Esophagus muscularis mucosa (tissue), 4 donors: ENCODE results near the gene CST7. TPM values are rescaled to one million over a fixed set of nuclear protein-coding genes. Genes with fewer than 3 reads are reported as not detected.

Experiments
- DNase-seq: peaks from one replicate; pipeline ENCODE4 v3.0.0-alpha.2; 2017; ENCODE audit errors: extremely low spot score
- H3K27ac ChIP-seq, 4 donors: fragments of 200-600 bp; sonication (generic); replicated peaks in 1 of 4; 1 replicate in 3 of 4; 2 replicates in 1 of 4; pipeline ENCODE4 v1.5.1; 2016 to 2019; ENCODE audit warnings: mild to moderate bottlenecking in 1 of 4
- H3K27me3 ChIP-seq, 4 donors: fragments of 200-600 bp; sonication (generic); one replicate each; pipeline versions ENCODE4 v1.5.1 to v1.6.0; 2016 to 2019
- H3K36me3 ChIP-seq, 4 donors: fragments of 200-600 bp; sonication (generic); one replicate each; pipeline ENCODE4 v1.5.1; 2016 to 2019
- H3K4me1 ChIP-seq, 4 donors: fragments of 200-600 bp; sonication (generic); one replicate each; pipeline ENCODE4 v1.5.1; 2016 to 2019
- H3K4me3 ChIP-seq, 4 donors: fragments of 200-600 bp; sonication (generic); 1 replicate in 2 of 4; 2 replicates in 2 of 4; pipeline ENCODE4 v1.5.1; 2016 to 2019; ENCODE audit warnings: mild to moderate bottlenecking in 4 of 4, moderate library complexity in 1 of 4
- H3K9me3 ChIP-seq, 4 donors: fragments of 200-600 bp; sonication (generic); 1 replicate in 3 of 4; 2 replicates in 1 of 4; pipeline ENCODE4 v1.5.1; 2016 to 2019
- CTCF ChIP-seq, 3 experiments: fragments of 200-600 bp in 2 of 3; fragments of 450-650 bp in 1 of 3; sonication (generic) in 2 of 3; IDR thresholded peaks; one replicate each; pipeline ENCODE4 v1.5.1; 2017 to 2019; ENCODE audit warnings: antibody characterized with exemption in 3 of 3, mild to moderate bottlenecking in 2 of 3, moderate library complexity in 1 of 3
- EP300 ChIP-seq: sonication (generic); formaldehyde crosslinking; IDR thresholded peaks from one replicate; pipeline ENCODE4 v1.6.1; 2017; ENCODE audit warnings: antibody characterized with exemption
- POLR2A ChIP-seq: fragments of 450-650 bp; IDR thresholded peaks from one replicate; pipeline ENCODE4 v1.6.1; 2017; ENCODE audit warnings: antibody characterized with exemption, moderate library complexity, mild to moderate bottlenecking, low read depth
- POLR2AphosphoS5 ChIP-seq, 2 donors: sonication (generic); formaldehyde crosslinking; IDR thresholded peaks; one replicate each; pipeline ENCODE4 v1.6.1; 2017; ENCODE audit warnings: antibody characterized with exemption in 2 of 2
- WGBS: methylation state at CpG from one replicate; pipeline ENCODE4 v1.1.5; 2018; 5-methylcytosine and 5-hydroxymethylcytosine counted together
- intact Hi-C: fragments of 100-400 bp; cut with DNase I; formaldehyde crosslinking; loops from one replicate; pipeline ENCODE4 v1.15.1; 2023
- total RNA-seq, 4 donors: library from RNA; depleted of rRNA; stranded (reverse); fragments of >200 nt; gene quantifications; one replicate each; pipeline versions ENCODE4 v1.1.0 to v1.2.1, GENCODE V29; 2016

Gene CST7
- total RNA-seq, 4 donors from 2014 or later = 1.2 to 13.8 (median 1.5) TPM; not detected in 1

- DNase-seq = no peak
- H3K36me3 ChIP-seq = peaks cover 27 to 81% (median 76%) of the 10 kb centered on the region in 4 donors
- no peak overlapping the region for H3K4me3 ChIP-seq
- no peaks in the 10 kb centered on the region for H3K9me3 ChIP-seq
- H3K27me3 ChIP-seq = no peaks in the 10 kb centered on the region
- WGBS = 80% methylated on average over 20 of the region's 20 CpGs
- intact Hi-C loops = no loop called here
- no peak for TF ChIP-seq CTCF (IDR thresholded peaks at IDR 0.05)
- no peak for TF ChIP-seq POLR2A
- TF ChIP-seq EP300 = no peak
- TF ChIP-seq POLR2AphosphoS5 (IDR thresholded peaks at IDR 0.05) = no peak
- no peaks in the 10 kb centered on the region for H3K4me1 ChIP-seq
- no peak overlapping the region for H3K27ac ChIP-seq
These were observed 9.7 kb downstream of the CST7 start for GRCh38 chr20:24958506-24959385.

GRCh38 chr20:24959591-24960301 is 10.7 kb downstream of the CST7 start:
- no peak for DNase-seq
- no peaks in the 10 kb centered on the region for H3K4me1 ChIP-seq
- no peak overlapping the region for H3K4me3 ChIP-seq
- H3K27me3 ChIP-seq = no peaks in the 10 kb centered on the region
- H3K36me3 ChIP-seq = peaks cover 34 to 91% (median 86%) of the 10 kb centered on the region in 4 donors
- no peak overlapping the region for H3K27ac ChIP-seq
- TF ChIP-seq CTCF (IDR thresholded peaks at IDR 0.05) = no peak
- TF ChIP-seq EP300 = no peak
- TF ChIP-seq POLR2AphosphoS5 (IDR thresholded peaks at IDR 0.05) = no peak
- TF ChIP-seq POLR2A = no peak
- H3K9me3 ChIP-seq = no peaks in the 10 kb centered on the region
- 89% methylated on average over 10 of the region's 14 CpGs for WGBS
- intact Hi-C loops = no loop called here

- intact Hi-C loops = no loop called here
- Histone ChIP-seq H3K36me3 (peaks cover 34 to 97% (median 91%) of the 10 kb centered on the region in 4 donors), H3K27ac (no peak overlapping the region), H3K9me3 (no peaks in the 10 kb centered on the region), H3K4me1 (no peaks in the 10 kb centered on the region), H3K4me3 (no peak overlapping the region), H3K27me3 (no peaks in the 10 kb centered on the region)
- no peak for DNase-seq
- no peak for TF ChIP-seq POLR2AphosphoS5 (IDR thresholded peaks at IDR 0.05)
- no peak for TF ChIP-seq EP300
- WGBS = 93% methylated on average over 4 of the region's 10 CpGs
These were observed 11.3 kb downstream of the CST7 start for GRCh38 chr20:24960302-24960801.

GRCh38 chr20:24960861-24961260 is 11.8 kb downstream of the CST7 start:
- intact Hi-C loops = no loop called here
- TF ChIP-seq EP300 = no peak
- TF ChIP-seq POLR2A = no peak
- no peak for TF ChIP-seq CTCF (IDR thresholded peaks at IDR 0.05)
- TF ChIP-seq POLR2AphosphoS5 (IDR thresholded peaks at IDR 0.05) = no peak
- DNase-seq = no peak
- no peak overlapping the region for H3K4me3 ChIP-seq
- H3K9me3 ChIP-seq = no peaks in the 10 kb centered on the region
- no peak overlapping the region for H3K27ac ChIP-seq
- no peaks in the 10 kb centered on the region for H3K4me1 ChIP-seq
- 72% methylated on average over 2 of the region's 2 CpGs for WGBS
- peaks cover 37 to 99% (median 94%) of the 10 kb centered on the region in 4 donors for H3K36me3 ChIP-seq
- no peaks in the 10 kb centered on the region for H3K27me3 ChIP-seq
